ENCODE results near the gene KRT86.

Gene KRT86

DNA sequence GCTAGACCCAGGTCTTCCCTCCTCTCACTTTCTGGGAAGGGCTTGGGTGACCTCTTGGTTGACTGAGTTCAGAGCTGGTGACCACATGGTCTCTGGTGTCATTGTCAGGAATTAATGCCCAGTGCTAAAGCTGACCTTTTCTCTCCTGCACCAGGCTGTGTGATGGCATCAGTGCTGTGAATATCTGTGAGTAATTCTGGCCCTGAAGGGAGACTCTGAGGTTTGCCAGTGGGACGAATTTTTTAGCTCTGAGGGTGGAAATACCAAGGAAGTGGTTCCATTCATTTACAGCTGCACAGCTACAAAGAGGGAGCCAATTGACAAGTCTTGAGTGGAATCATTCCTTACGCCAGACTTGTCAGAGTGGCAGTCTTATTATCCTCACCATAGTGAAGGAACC is 6.2 kb upstream of the KRT86 start:
- no peak overlapping the region for H3K27ac ChIP-seq (ENCODE audit: extremely low read depth, low read depth, low read length)
- H3K4me1 ChIP-seq (ENCODE audit: control insufficient read depth, insufficient read depth, low read length): no peaks in the 10 kb centered on the region
- H3K4me3 ChIP-seq (ENCODE audit: low read depth, low read length): no peak overlapping the region
- no peaks in the 10 kb centered on the region for H3K36me3 ChIP-seq (ENCODE audit: control insufficient read depth in 2 of 2, insufficient read depth in 1 of 2, low read length in 2 of 2)
- ChIA-PET CTCF (interaction anchor here (0.6 to 10.0 kb wide), 4 partner anchors 8 to 107 kb away, joined by 3 to 98 read pairs (median 5); no protein-coding TSS in a partner anchor), POLR2A (no interaction called here)
- TF ChIP-seq IKZF3 (tag by site-specific recombination; IDR thresholded peaks at IDR 0.05) (no peak), ZNF112 (tag by site-specific recombination; IDR thresholded peaks at IDR 0.05) (no peak), ZNF544 (tag by site-specific recombination; IDR thresholded peaks at IDR 0.05) (no peak), MEIS1 (CRISPR knock-in tag; IDR thresholded peaks at IDR 0.05; ENCODE audit: borderline replicate concordance) (no peak), ZNF501 (tag by site-specific recombination; IDR thresholded peaks at IDR 0.05) (no peak), WT1 (tag by site-specific recombination; IDR thresholded peaks at IDR 0.05) (no peak)
- TF ChIP-seq, protein P1, sequence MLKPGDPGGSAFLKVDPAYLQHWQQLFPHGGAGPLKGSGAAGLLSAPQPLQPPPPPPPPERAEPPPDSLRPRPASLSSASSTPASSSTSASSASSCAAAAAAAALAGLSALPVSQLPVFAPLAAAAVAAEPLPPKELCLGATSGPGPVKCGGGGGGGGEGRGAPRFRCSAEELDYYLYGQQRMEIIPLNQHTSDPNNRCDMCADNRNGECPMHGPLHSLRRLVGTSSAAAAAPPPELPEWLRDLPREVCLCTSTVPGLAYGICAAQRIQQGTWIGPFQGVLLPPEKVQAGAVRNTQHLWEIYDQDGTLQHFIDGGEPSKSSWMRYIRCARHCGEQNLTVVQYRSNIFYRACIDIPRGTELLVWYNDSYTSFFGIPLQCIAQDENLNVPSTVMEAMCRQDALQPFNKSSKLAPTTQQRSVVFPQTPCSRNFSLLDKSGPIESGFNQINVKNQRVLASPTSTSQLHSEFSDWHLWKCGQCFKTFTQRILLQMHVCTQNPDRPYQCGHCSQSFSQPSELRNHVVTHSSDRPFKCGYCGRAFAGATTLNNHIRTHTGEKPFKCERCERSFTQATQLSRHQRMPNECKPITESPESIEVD (tag by site-specific recombination; IDR thresholded peaks at IDR 0.05): no peak
- TF ChIP-seq, protein P2, sequence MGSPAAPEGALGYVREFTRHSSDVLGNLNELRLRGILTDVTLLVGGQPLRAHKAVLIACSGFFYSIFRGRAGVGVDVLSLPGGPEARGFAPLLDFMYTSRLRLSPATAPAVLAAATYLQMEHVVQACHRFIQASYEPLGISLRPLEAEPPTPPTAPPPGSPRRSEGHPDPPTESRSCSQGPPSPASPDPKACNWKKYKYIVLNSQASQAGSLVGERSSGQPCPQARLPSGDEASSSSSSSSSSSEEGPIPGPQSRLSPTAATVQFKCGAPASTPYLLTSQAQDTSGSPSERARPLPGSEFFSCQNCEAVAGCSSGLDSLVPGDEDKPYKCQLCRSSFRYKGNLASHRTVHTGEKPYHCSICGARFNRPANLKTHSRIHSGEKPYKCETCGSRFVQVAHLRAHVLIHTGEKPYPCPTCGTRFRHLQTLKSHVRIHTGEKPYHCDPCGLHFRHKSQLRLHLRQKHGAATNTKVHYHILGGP (tag by site-specific recombination; IDR thresholded peaks at IDR 0.05): no peak
- no peaks in the 10 kb centered on the region for H3K9me3 ChIP-seq (ENCODE audit: control insufficient read depth, insufficient read depth, low read depth, low read length)

DNA sequence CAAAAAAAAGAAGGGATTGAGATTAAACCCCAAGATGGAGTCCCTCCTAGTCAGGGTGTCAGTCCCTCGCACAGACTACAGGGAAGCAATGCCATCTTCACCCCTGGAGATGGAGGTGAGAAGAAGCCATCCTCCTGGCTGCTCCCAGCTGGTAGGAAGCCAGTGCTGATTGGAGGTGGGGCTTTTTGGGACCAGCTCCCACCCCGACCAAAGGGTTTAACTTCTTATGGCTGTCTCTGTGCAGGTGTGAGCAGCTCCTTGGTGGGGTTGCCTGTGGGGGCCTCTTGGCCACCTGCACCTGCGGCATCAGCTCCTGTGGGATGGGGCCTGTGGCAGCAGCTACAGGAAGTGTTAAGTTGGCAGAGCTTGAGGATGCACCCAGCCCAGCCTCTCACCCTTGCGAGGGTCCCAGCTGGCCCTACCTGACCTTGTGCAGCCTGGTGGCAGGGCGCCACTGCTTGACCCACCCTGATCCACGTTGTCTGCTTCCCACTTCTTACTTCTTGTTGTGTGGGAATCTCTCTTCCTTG is 3.8 kb upstream of the KRT86 start:
- TF ChIP-seq ZNF10 (tag by site-specific recombination; IDR thresholded peaks at IDR 0.05): no peak
- no peak for TF ChIP-seq ZNF324 (tag by site-specific recombination; IDR thresholded peaks at IDR 0.05)
- TF ChIP-seq ZNF391 (tag by site-specific recombination; IDR thresholded peaks at IDR 0.05; ENCODE audit: borderline replicate concordance, low read depth): no peak
- no peak for TF ChIP-seq ZNF558 (tag by site-specific recombination; IDR thresholded peaks at IDR 0.05)
- TF ChIP-seq ZNF202 (tag by site-specific recombination; IDR thresholded peaks at IDR 0.05; ENCODE audit: borderline replicate concordance): no peak
- no peak for TF ChIP-seq ZNF510 (tag by site-specific recombination; IDR thresholded peaks at IDR 0.05; ENCODE audit: insufficient replicate concordance)
- no peak for TF ChIP-seq SCRT2 (tag by site-specific recombination; IDR thresholded peaks at IDR 0.05)
- TF ChIP-seq, protein P3, sequence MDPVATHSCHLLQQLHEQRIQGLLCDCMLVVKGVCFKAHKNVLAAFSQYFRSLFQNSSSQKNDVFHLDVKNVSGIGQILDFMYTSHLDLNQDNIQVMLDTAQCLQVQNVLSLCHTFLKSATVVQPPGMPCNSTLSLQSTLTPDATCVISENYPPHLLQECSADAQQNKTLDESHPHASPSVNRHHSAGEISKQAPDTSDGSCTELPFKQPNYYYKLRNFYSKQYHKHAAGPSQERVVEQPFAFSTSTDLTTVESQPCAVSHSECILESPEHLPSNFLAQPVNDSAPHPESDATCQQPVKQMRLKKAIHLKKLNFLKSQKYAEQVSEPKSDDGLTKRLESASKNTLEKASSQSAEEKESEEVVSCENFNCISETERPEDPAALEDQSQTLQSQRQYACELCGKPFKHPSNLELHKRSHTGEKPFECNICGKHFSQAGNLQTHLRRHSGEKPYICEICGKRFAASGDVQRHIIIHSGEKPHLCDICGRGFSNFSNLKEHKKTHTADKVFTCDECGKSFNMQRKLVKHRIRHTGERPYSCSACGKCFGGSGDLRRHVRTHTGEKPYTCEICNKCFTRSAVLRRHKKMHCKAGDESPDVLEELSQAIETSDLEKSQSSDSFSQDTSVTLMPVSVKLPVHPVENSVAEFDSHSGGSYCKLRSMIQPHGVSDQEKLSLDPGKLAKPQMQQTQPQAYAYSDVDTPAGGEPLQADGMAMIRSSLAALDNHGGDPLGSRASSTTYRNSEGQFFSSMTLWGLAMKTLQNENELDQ (tag by site-specific recombination; IDR thresholded peaks at IDR 0.05; ENCODE audit: low read depth): no peak
- no peak for TF ChIP-seq ZNF394 (tag by site-specific recombination; IDR thresholded peaks at IDR 0.05; ENCODE audit: borderline replicate concordance)
- no peak for TF ChIP-seq MYNN (tag by site-specific recombination; IDR thresholded peaks at IDR 0.05; ENCODE audit: borderline replicate concordance)
- TF ChIP-seq ZNF677 (tag by site-specific recombination; IDR thresholded peaks at IDR 0.05): no peak
- TF ChIP-seq, protein P4, sequence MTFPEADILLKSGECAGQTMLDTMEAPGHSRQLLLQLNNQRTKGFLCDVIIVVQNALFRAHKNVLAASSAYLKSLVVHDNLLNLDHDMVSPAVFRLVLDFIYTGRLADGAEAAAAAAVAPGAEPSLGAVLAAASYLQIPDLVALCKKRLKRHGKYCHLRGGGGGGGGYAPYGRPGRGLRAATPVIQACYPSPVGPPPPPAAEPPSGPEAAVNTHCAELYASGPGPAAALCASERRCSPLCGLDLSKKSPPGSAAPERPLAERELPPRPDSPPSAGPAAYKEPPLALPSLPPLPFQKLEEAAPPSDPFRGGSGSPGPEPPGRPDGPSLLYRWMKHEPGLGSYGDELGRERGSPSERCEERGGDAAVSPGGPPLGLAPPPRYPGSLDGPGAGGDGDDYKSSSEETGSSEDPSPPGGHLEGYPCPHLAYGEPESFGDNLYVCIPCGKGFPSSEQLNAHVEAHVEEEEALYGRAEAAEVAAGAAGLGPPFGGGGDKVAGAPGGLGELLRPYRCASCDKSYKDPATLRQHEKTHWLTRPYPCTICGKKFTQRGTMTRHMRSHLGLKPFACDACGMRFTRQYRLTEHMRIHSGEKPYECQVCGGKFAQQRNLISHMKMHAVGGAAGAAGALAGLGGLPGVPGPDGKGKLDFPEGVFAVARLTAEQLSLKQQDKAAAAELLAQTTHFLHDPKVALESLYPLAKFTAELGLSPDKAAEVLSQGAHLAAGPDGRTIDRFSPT (tag by site-specific recombination; IDR thresholded peaks at IDR 0.05): no peak
- TF ChIP-seq ZNF768 (tag by site-specific recombination; IDR thresholded peaks at IDR 0.05): no peak
- no peak for TF ChIP-seq ZNF707 (tag by site-specific recombination; IDR thresholded peaks at IDR 0.05)
- H3K36me3 ChIP-seq (ENCODE audit: control insufficient read depth in 2 of 2, insufficient read depth in 1 of 2, low read length in 2 of 2): no peaks in the 10 kb centered on the region
- ChIA-PET POLR2A (interaction anchor here (0.8 to 1.5 kb wide), 2 partner anchors 10 to 12 kb away, joined by 3 to 4 read pairs; no protein-coding TSS in a partner anchor), CTCF (interaction anchor here (1.0 to 10.0 kb wide), 3 partner anchors 8 to 56 kb away, joined by 3 to 98 read pairs (median 4); no protein-coding TSS in a partner anchor)
- H3K4me3 ChIP-seq (ENCODE audit: low read depth, low read length): no peak overlapping the region
- H3K4me1 ChIP-seq (ENCODE audit: control insufficient read depth, insufficient read depth, low read length): no peaks in the 10 kb centered on the region
- H3K27ac ChIP-seq (ENCODE audit: extremely low read depth, low read depth, low read length): no peak overlapping the region
- H3K9me3 ChIP-seq (ENCODE audit: control insufficient read depth, insufficient read depth, low read depth, low read length): no peaks in the 10 kb centered on the region
